Stimulated activated naive CD4-positive, alpha-beta T cell (primary cell): Measurements from ENCODE around the gene RYR3.

Experiments used
- DNase-seq, 6 experiments: peaks; one replicate each; lab custom pipeline; 2025; lab: John Stamatoyannopoulos, UW

RYR3 gene

GRCh38 chr15:33834892-33835743, 524.4 kb downstream of the RYR3 start:
- no peak for DNase-seq

GRCh38 chr15:33837294-33837693, 526.5 kb downstream of the RYR3 start:
- no peak for DNase-seq

GRCh38 chr15:33839540-33839939, 528.8 kb downstream of the RYR3 start:
- no peak for DNase-seq

- DNase-seq: no peak
These were observed 529.8 kb downstream of the RYR3 start for GRCh38 chr15:33840615-33841014.

- no peak for DNase-seq
These were observed 533.4 kb downstream of the RYR3 start for GRCh38 chr15:33844186-33844585.

GRCh38 chr15:33844597-33844996, 533.8 kb downstream of the RYR3 start:
- no peak for DNase-seq

GRCh38 chr15:33846142-33846541, 535.4 kb downstream of the RYR3 start:
- DNase-seq: no peak

GRCh38 chr15:33846862-33847261, 536.1 kb downstream of the RYR3 start:
- DNase-seq: no peak

GRCh38 chr15:33848011-33848410, 537.2 kb downstream of the RYR3 start:
- no peak for DNase-seq

- no peak for DNase-seq
These were observed 540.3 kb downstream of the RYR3 start for GRCh38 chr15:33851079-33851478.

- DNase-seq: no peak
These were observed 541.3 kb downstream of the RYR3 start for GRCh38 chr15:33852094-33852493.

GRCh38 chr15:33852570-33852969, 541.8 kb downstream of the RYR3 start:
- no peak for DNase-seq

GRCh38 chr15:33857726-33858125, 547.0 kb downstream of the RYR3 start:
- no peak for DNase-seq

- DNase-seq: no peak
These were observed 548.1 kb downstream of the RYR3 start for GRCh38 chr15:33858836-33859235.

- DNase-seq: no peak
These were observed 549.3 kb downstream of the RYR3 start for GRCh38 chr15:33859992-33860545.

GRCh38 chr15:33860754-33861153, 550.0 kb downstream of the RYR3 start:
- DNase-seq: no peak

GRCh38 chr15:33864360-33865075, 553.8 kb downstream of the RYR3 start:
- DNase-seq: no peak

- DNase-seq: no peak
These were observed 554.6 kb downstream of the RYR3 start for GRCh38 chr15:33865416-33865815.

- DNase-seq: no peak
These were observed 555.5 kb downstream of the RYR3 start for GRCh38 chr15:33866101-33866737.

- no peak for DNase-seq
These were observed 561.2 kb downstream of the RYR3 start for GRCh38 chr15:33871980-33872379.

- DNase-seq: no peak
These were observed 561.8 kb downstream of the RYR3 start for GRCh38 chr15:33872416-33873106.

GRCh38 chr15:33874156-33874555, 563.4 kb downstream of the RYR3 start:
- no peak for DNase-seq
